Stimulated activated CD4-positive, alpha-beta T cell treated with anti-CD3 and anti-CD28 coated beads, Interleukin-1b, Interleukin-23, amount 100 ng/mL, for 24 hours (primary cell): ENCODE results near the gene GPC3.

Experiments used
- DNase-seq, 4 experiments: peaks; one replicate each; pipeline ENCODE4 v3.0.0-alpha.2; 2020; ENCODE audit warnings: low read depth in 4 of 4, low spot score in 1 of 4

The GPC3 gene

GRCh38 chrX:133702230-133702629 is 283.2 kb downstream of the GPC3 start:
- no peak for DNase-seq

DNA sequence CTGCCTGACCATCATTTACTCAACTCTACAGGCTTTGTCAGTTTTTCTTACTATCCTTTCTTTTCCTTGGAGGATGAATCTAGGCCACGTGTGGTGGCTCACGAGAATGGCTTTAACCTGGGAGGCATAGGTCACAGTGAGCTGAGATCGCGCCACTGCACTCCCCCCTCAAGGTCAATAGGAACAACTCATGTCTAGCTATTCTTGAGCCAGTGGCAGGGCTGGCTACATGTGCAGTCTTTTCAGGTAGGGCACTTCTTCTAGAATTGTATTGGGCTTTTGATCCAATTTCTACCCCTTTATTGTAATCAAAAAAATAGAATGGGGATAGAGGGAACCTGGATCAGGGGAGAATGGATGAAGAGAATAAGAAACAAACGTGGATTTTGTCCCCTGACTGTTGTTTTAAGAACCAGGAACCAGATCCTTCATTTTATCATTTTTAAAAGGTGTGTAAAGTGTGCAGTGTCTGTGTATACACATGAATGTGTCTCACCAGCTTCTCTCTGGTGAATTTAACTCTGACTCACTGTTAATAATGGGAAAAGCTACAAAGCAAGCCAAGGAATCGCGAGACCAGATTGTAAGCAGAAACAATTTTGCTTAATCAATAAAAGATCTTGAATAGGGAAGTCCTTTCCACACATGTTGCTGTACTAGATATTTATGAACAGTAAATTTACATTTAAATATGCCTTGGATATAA is 286.2 kb downstream of the GPC3 start:
- no peak for DNase-seq

DNA sequence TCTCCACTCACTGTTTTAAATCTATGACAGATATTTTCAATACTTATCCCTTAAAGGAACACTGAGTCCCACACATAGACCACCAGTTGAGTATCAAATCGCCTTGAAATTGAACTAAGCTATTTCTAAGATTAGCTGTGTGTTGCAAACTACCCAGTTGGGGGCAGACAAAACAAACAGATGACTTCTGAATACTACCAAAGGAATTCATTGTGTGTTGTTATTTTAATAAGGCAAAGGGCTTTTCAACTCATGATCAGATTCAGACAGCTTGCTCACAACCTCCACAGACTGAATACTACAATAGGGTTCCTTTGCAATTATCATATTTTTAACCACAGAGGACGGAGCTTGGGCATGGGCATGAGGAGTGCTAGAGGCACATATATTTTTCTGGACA is 287.1 kb downstream of the GPC3 start:
- DNase-seq = no peak

DNA sequence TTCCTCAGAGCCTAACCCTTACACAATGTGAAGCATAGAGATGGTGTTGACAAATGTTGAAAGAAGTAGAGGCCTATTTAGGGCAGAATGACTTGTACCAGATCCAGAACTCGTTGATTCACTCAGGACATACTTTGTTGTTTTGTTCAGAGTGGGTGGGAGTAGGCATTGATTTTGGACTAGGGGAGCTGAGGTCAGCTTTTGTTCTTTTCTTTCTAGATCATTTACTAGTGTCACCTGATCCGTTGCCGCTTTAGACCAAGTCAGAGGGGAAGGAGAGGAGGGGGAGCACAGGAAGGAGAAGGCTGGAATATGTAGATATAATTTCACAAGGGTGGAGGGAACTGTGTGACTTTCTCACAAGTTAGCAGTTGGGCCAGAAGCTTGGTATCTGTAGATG is 287.7 kb downstream of the GPC3 start:
- no peak for DNase-seq

DNA sequence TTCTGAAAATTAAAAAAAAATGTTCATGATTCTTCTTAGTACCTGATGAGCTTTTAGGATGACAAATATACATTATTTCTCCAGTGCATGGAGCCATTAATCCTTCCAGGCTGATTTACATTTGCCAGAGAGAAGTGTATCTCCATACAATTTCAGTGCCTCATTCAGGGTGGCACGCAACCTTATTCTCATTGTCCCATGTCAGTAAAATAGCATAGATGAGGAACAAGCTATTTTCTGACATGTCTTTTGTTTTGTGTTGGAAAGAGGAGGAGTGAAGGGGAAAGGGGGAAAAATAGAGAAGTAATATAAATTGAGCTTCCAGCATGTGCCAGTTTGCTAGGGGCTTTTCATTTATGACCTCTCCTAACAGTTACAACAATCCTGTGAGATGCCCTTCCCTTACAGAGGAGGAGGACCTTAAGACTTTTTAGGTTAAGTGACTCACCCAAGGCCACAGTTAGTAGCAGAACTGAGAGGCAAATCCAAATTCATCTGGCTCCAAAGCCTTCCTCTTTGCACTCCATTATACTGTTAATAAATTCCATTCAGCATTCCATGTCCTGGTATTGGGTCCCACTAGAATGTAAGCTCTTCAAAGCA is 295.3 kb downstream of the GPC3 start:
- DNase-seq = no peak

- no peak for DNase-seq
Measured at GRCh38 chrX:133685822-133686221, 299.6 kb downstream of the GPC3 start.

DNA sequence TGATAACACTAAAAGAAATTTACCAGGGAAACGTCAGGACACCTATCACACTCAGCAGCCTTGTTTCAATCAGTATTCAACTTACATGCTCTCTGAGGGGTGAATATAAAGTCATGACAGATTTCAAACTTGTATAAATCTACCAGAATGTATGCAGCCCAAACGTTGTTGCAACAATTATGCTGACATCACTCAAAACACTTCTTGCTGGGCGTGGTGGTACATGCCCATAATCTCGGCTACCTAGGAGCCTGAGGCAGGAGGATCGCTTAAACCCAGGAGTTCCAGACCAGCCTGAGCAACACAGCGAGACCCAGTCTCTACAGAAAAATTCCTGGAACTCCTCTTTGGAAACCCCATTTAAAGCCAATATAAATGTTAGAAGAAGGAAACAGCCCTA is 303.5 kb downstream of the GPC3 start:
- no peak for DNase-seq

- no peak for DNase-seq
Measured at GRCh38 chrX:133681421-133681820, 304.0 kb downstream of the GPC3 start.

DNA sequence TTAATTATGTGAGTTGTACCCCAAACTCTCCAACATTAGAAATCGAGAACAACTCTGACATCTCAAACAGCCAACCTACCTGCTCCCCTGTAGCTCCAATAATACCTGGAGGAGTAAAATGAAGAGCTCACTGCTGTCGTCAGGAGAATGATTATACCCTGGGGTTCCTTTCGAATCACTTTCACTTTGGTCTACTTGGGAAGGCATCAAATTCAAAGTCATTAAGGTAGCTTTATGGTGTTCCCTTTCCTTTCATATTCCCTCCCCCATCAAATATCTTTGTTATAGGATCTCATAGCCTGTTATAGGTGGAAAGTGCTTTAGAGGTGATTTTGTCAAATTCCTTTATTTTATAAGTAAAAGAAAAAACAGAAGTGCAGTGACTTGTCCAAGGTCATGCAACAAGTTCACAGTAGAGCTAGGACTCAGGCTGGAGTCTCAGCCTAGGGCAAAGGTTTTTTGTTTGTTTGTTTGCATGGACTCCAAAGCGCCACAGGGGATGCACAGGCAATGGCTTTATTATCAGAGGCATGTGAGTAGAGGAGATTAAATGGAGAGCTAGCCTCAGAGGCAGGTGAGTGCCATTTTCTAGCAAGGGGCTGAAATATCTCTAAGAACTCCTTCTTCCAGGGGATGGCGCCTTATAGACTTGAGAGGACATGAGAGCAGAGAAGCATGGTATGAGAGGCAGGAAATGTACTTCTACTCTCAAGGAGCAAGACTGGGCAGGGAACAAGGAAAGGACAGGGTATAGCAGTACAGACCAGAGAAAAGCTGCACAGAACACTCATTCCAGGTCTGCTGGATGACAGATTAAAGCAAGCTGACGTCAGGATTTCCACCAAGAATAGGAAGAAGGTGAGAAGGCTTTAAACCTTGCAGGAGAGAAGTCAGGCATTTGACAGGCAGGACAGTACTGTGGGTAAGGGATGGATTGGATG is 308.0 kb downstream of the GPC3 start:
- DNase-seq = no peak

GRCh38 chrX:133676344-133677122 is 308.9 kb downstream of the GPC3 start:
- DNase-seq = no peak

DNA sequence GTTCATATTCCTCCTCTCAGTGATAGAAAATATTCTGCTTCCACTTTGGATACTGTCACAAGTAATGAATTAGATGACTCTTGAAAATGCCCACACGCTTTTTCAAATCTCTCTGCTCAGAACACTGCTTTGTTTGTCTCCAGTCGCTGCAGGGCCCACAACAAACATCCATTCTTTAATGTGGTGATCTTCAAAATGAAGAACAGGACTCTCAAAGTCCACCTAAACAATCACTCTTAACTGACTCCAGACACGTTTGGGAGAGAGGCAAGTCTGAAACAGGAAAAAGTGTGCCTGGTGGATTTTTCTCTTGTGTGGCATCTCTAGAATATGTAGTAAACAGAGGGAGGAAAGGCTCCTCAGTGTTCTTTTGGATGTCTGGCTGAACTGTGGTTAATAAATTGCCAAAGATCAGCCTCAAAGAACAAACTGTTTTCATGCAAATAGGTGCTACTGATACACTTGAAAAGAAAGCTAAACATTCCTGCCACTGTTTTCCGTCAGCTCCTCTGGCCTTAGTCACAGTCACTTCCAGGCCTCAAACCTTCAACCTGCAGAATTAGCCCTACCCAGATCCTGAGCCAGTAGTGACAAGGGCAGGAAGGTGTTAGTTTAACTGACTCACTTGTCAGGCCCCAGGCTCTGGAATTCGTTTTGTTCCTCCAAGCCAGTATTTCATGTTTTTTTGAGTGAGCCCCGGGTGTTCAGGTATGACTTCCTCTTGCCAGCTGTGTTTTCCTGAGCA is 310.5 kb downstream of the GPC3 start:
- DNase-seq = no peak

- no peak for DNase-seq
Measured at GRCh38 chrX:133670383-133670782, 315.0 kb downstream of the GPC3 start.

DNA sequence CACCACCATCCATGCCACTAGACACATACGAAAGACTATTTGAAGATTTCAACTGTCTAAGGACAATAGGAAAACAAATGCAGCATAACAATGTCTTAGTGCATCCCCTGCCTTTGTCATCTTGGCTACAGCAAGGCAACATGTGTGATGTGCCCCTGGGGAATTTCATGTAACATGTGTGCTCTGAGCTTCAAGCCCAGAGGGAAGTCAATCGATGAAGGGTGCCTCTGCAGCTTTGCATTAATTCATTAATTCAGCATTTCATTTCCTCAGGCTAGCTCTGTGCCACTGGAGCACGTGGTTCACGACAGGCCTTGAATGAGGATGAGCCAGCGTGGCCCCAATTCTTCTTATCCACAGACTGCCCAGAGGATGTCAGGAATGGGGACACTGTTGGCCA is 316.2 kb downstream of the GPC3 start:
- no peak for DNase-seq

GRCh38 chrX:133668225-133668931 is 317.0 kb downstream of the GPC3 start:
- no peak for DNase-seq

GRCh38 chrX:133666256-133666655 is 319.1 kb downstream of the GPC3 start:
- no peak for DNase-seq

DNA sequence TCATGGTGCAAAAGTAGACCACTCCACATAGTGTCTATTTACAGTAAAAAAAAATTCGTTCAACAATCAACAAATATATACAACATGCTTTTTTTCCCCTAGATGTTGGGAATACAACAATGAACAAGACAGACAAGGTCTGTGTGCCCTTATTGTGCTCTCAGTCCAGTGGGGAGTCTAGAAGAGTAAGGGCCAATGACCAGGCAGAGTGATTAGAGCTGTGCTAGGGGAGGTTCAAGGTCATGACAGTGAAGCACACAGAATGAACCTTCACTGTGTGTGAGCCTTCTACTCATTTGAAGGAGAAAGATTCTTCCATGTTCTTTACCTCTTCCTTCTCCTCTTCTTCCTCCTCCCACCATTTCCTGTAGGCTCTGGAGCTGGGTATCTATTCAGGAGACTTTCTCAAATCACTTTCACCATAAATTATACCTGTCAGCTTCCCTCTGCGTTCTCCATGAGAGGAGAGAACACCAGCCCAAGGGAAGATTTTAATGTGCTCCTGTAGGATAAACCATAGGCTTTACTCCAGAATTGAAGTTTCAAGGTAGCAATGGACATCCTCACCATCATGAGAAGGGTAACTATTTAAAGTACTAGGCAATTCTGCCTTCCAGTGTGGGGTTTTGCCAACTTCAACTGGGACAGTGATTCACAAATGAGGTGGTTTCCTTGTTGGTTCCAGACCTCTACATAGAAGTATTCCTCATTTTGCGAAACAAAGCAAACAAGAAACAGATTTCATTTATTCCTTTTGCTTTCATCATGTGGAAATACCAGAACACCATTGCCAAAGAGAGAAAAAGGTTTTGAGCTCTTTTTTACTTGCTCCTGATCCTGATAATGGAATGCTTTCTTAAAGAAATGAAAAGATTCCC is 323.2 kb downstream of the GPC3 start:
- no peak for DNase-seq

GRCh38 chrX:133660281-133660680 is 325.1 kb downstream of the GPC3 start:
- no peak for DNase-seq

- no peak for DNase-seq
Measured at GRCh38 chrX:133658293-133658911, 327.0 kb downstream of the GPC3 start.
